NT2/D1 (cell line): Measurements from ENCODE around the gene FGB.

Source experiments
- DNase-seq: peaks from one replicate; pipeline ENCODE4 v3.0.0-alpha.2; 2011; ENCODE audit warnings: low read depth, low spot score
- H3K27me3 ChIP-seq: 2 replicates; pipeline ENCODE4 v1.6.0; 2011; ENCODE audit warnings: mild to moderate bottlenecking; ENCODE audit not compliant: insufficient read length, insufficient read depth
- H3K36me3 ChIP-seq: 2 replicates; pipeline ENCODE4 v1.6.1; 2011; ENCODE audit warnings: mild to moderate bottlenecking, low read length, mixed read lengths; ENCODE audit not compliant: insufficient read depth, insufficient read length
- H3K4me1 ChIP-seq: 2 replicates; pipeline ENCODE4 v1.5.1; 2011; ENCODE audit not compliant: insufficient read depth, insufficient read length
- H3K4me3 ChIP-seq: 2 replicates; pipeline ENCODE4 v1.5.1; 2011; ENCODE audit warnings: low read depth; ENCODE audit not compliant: insufficient read length
- H3K9ac ChIP-seq: 2 replicates; pipeline ENCODE4 v1.6.0; 2011; ENCODE audit warnings: low read depth; ENCODE audit not compliant: insufficient read length
- H3K9me3 ChIP-seq: 2 replicates; pipeline ENCODE4 v1.5.1; 2011; ENCODE audit warnings: mild to moderate bottlenecking, low read length; ENCODE audit not compliant: insufficient read depth
- SUZ12 ChIP-seq: IDR thresholded peaks from 2 replicates; pipeline ENCODE4 v1.6.1; 2011; ENCODE audit not compliant: insufficient read length, insufficient read depth; ENCODE audit errors: extremely low read depth
- YY1 ChIP-seq: IDR thresholded peaks from 2 replicates; pipeline ENCODE4 v1.6.1; 2011; ENCODE audit not compliant: insufficient read length, insufficient read depth
- ZNF274 ChIP-seq: IDR thresholded peaks from 2 replicates; pipeline ENCODE4 v1.6.1; 2011; ENCODE audit warnings: mild to moderate bottlenecking, low read depth, low read length

FGB gene

DNA sequence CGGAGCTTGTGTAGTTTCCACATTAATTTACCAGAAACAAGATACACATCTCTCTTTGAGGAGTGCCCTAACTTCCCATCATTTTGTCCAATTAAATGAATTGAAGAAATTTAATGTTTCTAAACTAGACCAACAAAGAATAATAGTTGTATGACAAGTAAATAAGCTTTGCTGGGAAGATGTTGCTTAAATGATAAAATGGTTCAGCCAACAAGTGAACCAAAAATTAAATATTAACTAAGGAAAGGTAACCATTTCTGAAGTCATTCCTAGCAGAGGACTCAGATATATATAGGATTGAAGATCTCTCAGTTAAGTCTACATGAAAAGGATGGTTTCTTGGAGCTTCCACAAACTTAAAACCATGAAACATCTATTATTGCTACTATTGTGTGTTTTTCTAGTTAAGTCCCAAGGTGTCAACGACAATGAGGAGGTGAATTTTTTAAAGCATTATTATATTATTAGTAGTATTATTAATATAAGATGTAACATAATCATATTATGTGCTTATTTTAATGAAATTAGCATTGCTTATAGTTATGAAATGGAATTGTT is at the start of gene FGB:
Gene FGB (plus strand): TSS at position 315 of the 558 bp plus-strand sequence. CDS start 8 bp downstream, at position 323.
- DNase-seq: no peak
- Histone ChIP-seq H3K9ac (no peak within 1 kb of the TSS), H3K4me1 (no peaks in the 10 kb centered on the region), H3K9me3 (no peaks in the 10 kb centered on the region), H3K27me3 (no peaks in the 10 kb centered on the region), H3K4me3 (no peak within 1 kb of the TSS), H3K36me3 (no peaks in the 10 kb centered on the region)
- TF ChIP-seq YY1 (no peak), SUZ12 (no peak), ZNF274 (no peak)

DNA sequence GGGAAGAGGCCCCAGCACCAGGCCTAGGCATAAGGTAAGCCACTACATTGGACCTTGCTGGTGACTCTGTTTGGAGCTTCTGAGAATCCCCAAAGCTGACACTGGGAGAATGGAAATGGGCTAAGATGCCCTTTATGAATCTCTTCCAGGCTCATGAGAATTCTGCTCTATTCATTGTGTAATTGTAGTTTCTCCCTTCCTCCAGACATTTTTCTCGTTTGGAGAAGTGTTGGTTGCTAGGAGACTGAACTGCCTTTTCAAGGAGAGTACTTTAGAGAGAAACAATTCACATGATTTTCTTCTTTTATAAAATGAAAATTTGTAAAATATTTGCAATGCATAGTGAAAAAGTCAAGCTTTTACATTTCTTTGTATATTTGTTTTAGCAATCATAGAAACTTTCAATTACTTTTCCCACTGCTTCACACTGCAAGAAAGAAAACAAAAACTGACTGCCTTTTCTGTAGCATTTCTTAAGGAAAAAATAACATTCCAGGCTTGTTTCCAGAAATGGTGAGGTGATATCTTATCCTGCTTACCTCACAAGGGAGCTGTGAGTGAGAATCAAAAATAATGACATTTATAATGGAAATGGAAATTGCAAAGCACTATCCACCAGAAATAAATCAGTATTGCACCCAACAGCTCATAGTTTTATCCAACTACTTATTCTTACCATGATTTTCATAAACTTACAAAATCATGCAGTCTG is 46.3 kb upstream of the FGB start:
- H3K27me3 ChIP-seq: no peaks in the 10 kb centered on the region

DNA sequence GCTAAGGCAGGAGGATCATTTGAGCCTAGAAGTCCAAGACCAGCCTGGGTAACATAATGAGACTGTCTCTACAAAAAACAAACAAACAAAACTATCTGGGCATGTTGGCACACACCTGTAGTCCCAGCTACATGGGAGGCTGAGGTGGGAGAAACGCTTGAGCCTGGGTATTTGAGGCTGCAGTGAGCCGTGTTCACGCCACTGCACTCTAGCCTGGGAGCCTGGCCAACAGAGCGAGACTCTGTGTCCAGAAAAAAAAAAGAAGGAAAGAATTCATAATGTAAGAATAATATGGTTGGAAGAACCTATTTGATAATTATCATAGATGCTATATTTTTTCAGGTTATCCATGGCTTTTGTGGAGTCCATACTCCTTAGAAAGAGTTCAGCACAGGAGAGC is 45.2 kb upstream of the FGB start:
- no peak for TF ChIP-seq SUZ12
- no peak for TF ChIP-seq YY1
- TF ChIP-seq ZNF274: no peak
- H3K9ac ChIP-seq: no peak overlapping the region
- H3K9me3 ChIP-seq: no peaks in the 10 kb centered on the region
- H3K36me3 ChIP-seq: no peaks in the 10 kb centered on the region
- no peak overlapping the region for H3K4me3 ChIP-seq
- H3K4me1 ChIP-seq: no peaks in the 10 kb centered on the region
- no peaks in the 10 kb centered on the region for H3K27me3 ChIP-seq
- DNase-seq: no peak

More for the DNA sequence above, 46.3 kb upstream of the FGB start:
- Histone ChIP-seq H3K9me3 (no peaks in the 10 kb centered on the region), H3K4me1 (no peaks in the 10 kb centered on the region), H3K9ac (no peak overlapping the region), H3K4me3 (no peak overlapping the region), H3K36me3 (no peaks in the 10 kb centered on the region)
- no peak for TF ChIP-seq YY1
- TF ChIP-seq SUZ12: no peak
- no peak for TF ChIP-seq ZNF274
- DNase-seq: no peak

- no peaks in the 10 kb centered on the region for H3K27me3 ChIP-seq
- TF ChIP-seq YY1 (no peak), ZNF274 (no peak), SUZ12 (no peak)
Measured at GRCh38 chr4:154519214-154519613, 43.6 kb upstream of the FGB start.

GRCh38 chr4:154521607-154522006 is 41.2 kb upstream of the FGB start:
- Histone ChIP-seq H3K4me3 (no peak overlapping the region), H3K4me1 (no peaks in the 10 kb centered on the region), H3K9ac (no peak overlapping the region), H3K27me3 (no peaks in the 10 kb centered on the region), H3K36me3 (no peaks in the 10 kb centered on the region), H3K9me3 (no peaks in the 10 kb centered on the region)
- DNase-seq: no peak
- TF ChIP-seq SUZ12 (no peak), ZNF274 (no peak), YY1 (no peak)

More at GRCh38 chr4:154519214-154519613, 43.6 kb upstream of the FGB start:
- Histone ChIP-seq H3K9ac (no peak overlapping the region), H3K4me3 (no peak overlapping the region), H3K36me3 (no peaks in the 10 kb centered on the region), H3K4me1 (no peaks in the 10 kb centered on the region), H3K9me3 (no peaks in the 10 kb centered on the region)
- no peak for DNase-seq

GRCh38 chr4:154526151-154526550 is 36.7 kb upstream of the FGB start:
- Histone ChIP-seq H3K36me3 (no peaks in the 10 kb centered on the region), H3K4me1 (no peaks in the 10 kb centered on the region), H3K9me3 (no peaks in the 10 kb centered on the region), H3K9ac (no peak overlapping the region), H3K4me3 (no peak overlapping the region), H3K27me3 (no peaks in the 10 kb centered on the region)
- DNase-seq: no peak
- TF ChIP-seq YY1 (no peak), SUZ12 (no peak), ZNF274 (no peak)

GRCh38 chr4:154527308-154527707 is 35.5 kb upstream of the FGB start:
- no peak overlapping the region for H3K9ac ChIP-seq
- DNase-seq: no peak
- no peak for TF ChIP-seq YY1
- no peak for TF ChIP-seq ZNF274
- TF ChIP-seq SUZ12: no peak
- no peaks in the 10 kb centered on the region for H3K27me3 ChIP-seq
- no peaks in the 10 kb centered on the region for H3K4me1 ChIP-seq
- H3K4me3 ChIP-seq: no peak overlapping the region
- no peaks in the 10 kb centered on the region for H3K9me3 ChIP-seq
- H3K36me3 ChIP-seq: no peaks in the 10 kb centered on the region

GRCh38 chr4:154528869-154529268 is 33.9 kb upstream of the FGB start:
- TF ChIP-seq ZNF274: no peak
- TF ChIP-seq SUZ12: no peak
- TF ChIP-seq YY1: no peak
- no peaks in the 10 kb centered on the region for H3K36me3 ChIP-seq
- no peaks in the 10 kb centered on the region for H3K9me3 ChIP-seq
- DNase-seq: no peak
- no peak overlapping the region for H3K4me3 ChIP-seq
- H3K9ac ChIP-seq: no peak overlapping the region
- no peaks in the 10 kb centered on the region for H3K4me1 ChIP-seq
- H3K27me3 ChIP-seq: no peaks in the 10 kb centered on the region
